GM23338 (cell line): ENCODE measurements around the gene SLC6A19. TPM values are rescaled to one million over a fixed set of nuclear protein-coding genes. Genes with fewer than 3 reads are reported as not detected.
A peak's percentile ranks its signal among the peaks of the same experiment; 100 is the strongest.

Experiments
- ATAC-seq: fragments of 200-7000 bp; cut with Tn5 transposase; 3 replicates; pipeline ENCODE4 v1.9.1; 2020
- DNase-seq: peaks from one replicate; pipeline ENCODE4 v3.0.0-alpha.2; 2015; ENCODE audit warnings: low spot score
- H2AFZ ChIP-seq: fragments of 200-600 bp; sonication (generic); 2 replicates; pipeline ENCODE4 v1.8.0; 2016; ENCODE audit warnings: antibody characterized with exemption, mild to moderate bottlenecking, moderate library complexity
- H3F3A ChIP-seq: fragments of 200-600 bp; sonication (generic); replicated peaks from 2 replicates; pipeline ENCODE4 v1.8.0; 2017; ENCODE audit warnings: antibody characterized with exemption, mixed run types, low read depth
- H3K27ac ChIP-seq: fragments of 200-600 bp; sonication (generic); 2 replicates; pipeline ENCODE4 v1.6.1; 2016; ENCODE audit warnings: low read depth
- H3K27me3 ChIP-seq: fragments of 200-600 bp; sonication (generic); 2 replicates; pipeline ENCODE4 v1.8.0; 2016; ENCODE audit warnings: mild to moderate bottlenecking, mixed run types, moderate library complexity; ENCODE audit not compliant: insufficient read depth
- H3K36me3 ChIP-seq: fragments of 200-600 bp; sonication (generic); 2 replicates; pipeline ENCODE4 v1.8.0; 2016; ENCODE audit warnings: mild to moderate bottlenecking; ENCODE audit not compliant: insufficient read depth
- H3K4me1 ChIP-seq: fragments of 200-600 bp; sonication (generic); 2 replicates; pipeline ENCODE4 v1.8.0; 2016; ENCODE audit warnings: mild to moderate bottlenecking, moderate library complexity; ENCODE audit not compliant: insufficient read depth
- H3K4me2 ChIP-seq: fragments of 200-600 bp; sonication (generic); 2 replicates; pipeline ENCODE4 v1.7.1; 2017; ENCODE audit warnings: mixed run types
- H3K4me3 ChIP-seq: fragments of 200-600 bp; sonication (generic); 2 replicates; pipeline ENCODE4 v1.6.1; 2016; ENCODE audit warnings: mixed run types
- H3K79me2 ChIP-seq: fragments of 200-600 bp; sonication (generic); replicated peaks from 2 replicates; pipeline ENCODE4 v1.8.0; 2017; ENCODE audit warnings: mild to moderate bottlenecking; ENCODE audit not compliant: insufficient read depth
- H3K9me2 ChIP-seq: fragments of 200-600 bp; sonication (generic); 2 replicates; pipeline ENCODE4 v1.8.0; 2017; ENCODE audit not compliant: insufficient read depth
- H4K20me1 ChIP-seq: fragments of 200-600 bp; sonication (generic); replicated peaks from 2 replicates; pipeline ENCODE4 v1.8.0; 2017; ENCODE audit warnings: mild to moderate bottlenecking; ENCODE audit not compliant: insufficient read depth
- H3K27ac Mint-ChIP-seq: 2 replicates; pipeline ENCODE4 v1.8.0; 2020; ENCODE audit warnings: inconsistent platforms, mild to moderate bottlenecking, moderate library complexity, mixed read lengths
- H3K27me3 Mint-ChIP-seq: 3 replicates; pipeline ENCODE4 v1.8.0; 2022; ENCODE audit warnings: low read depth, mild to moderate bottlenecking, moderate library complexity, mixed read lengths, inconsistent platforms; ENCODE audit not compliant: insufficient read depth, poor library complexity
- H3K36me3 Mint-ChIP-seq: 3 replicates; pipeline ENCODE4 v1.8.0; 2021; ENCODE audit warnings: low read depth, mild to moderate bottlenecking, inconsistent platforms, moderate library complexity, mixed read lengths
- H3K4me1 Mint-ChIP-seq: 3 replicates; pipeline ENCODE4 v1.8.0; 2020; ENCODE audit warnings: mild to moderate bottlenecking, inconsistent platforms, mixed read lengths
- H3K4me3 Mint-ChIP-seq: 3 replicates; pipeline ENCODE4 v1.8.0; 2021; ENCODE audit warnings: moderate library complexity, mild to moderate bottlenecking, inconsistent platforms, mixed read lengths
- H3K9me3 Mint-ChIP-seq: 3 replicates; pipeline ENCODE4 v1.8.0; 2020; ENCODE audit warnings: moderate library complexity, mild to moderate bottlenecking, inconsistent platforms, mixed read lengths
- CREB1 ChIP-seq: fragments of 250-450 bp; sonication (Bioruptor Pico); IDR thresholded peaks from 2 replicates; pipeline ENCODE4 v1.5.0; 2020; ENCODE audit warnings: low read depth, mild to moderate bottlenecking, moderate library complexity
- CTCF ChIP-seq, 2 experiments: fragments of 200-600 bp in 1 of 2; sonication (generic) in 1 of 2; conservative IDR thresholded peaks; 2 replicates each; pipeline versions ENCODE4 v1.5.1 to v1.6.1; 2016 to 2017; ENCODE audit warnings: antibody characterized with exemption in 2 of 2, low read depth in 2 of 2, mild to moderate bottlenecking in 2 of 2, moderate library complexity in 1 of 2
- ETS1 ChIP-seq: IDR thresholded peaks from 2 replicates; pipeline ENCODE4 v1.6.1; 2016; ENCODE audit warnings: antibody characterized with exemption
- EZH2 ChIP-seq: fragments of 200-600 bp; sonication (generic); IDR thresholded peaks from one replicate; pipeline ENCODE4 v1.8.0; 2017; ENCODE audit warnings: antibody characterized with exemption, mild to moderate bottlenecking, low read depth; ENCODE audit not compliant: unreplicated experiment
- EZH2phosphoT487 ChIP-seq: fragments of 200-600 bp; sonication (generic); IDR thresholded peaks from one replicate; pipeline ENCODE4 v1.8.1; 2018; ENCODE audit warnings: antibody characterized with exemption; ENCODE audit not compliant: unreplicated experiment
- JUNB ChIP-seq: IDR thresholded peaks from one replicate; pipeline ENCODE4 v1.6.1; 2016; ENCODE audit warnings: antibody characterized with exemption; ENCODE audit not compliant: unreplicated experiment
- NANOG ChIP-seq: IDR thresholded peaks from 2 replicates; pipeline ENCODE4 v1.6.1; 2016; ENCODE audit warnings: antibody characterized with exemption, borderline replicate concordance
- POLR2AphosphoS5 ChIP-seq: IDR thresholded peaks from 2 replicates; pipeline ENCODE4 v1.6.1; 2016; ENCODE audit warnings: antibody characterized with exemption, low read depth
- STAT1 ChIP-seq: IDR thresholded peaks from one replicate; pipeline ENCODE4 v1.6.1; 2016; ENCODE audit warnings: antibody characterized with exemption; ENCODE audit not compliant: unreplicated experiment
- ZNF114 ChIP-seq: fragments of 250-450 bp; sonication (Bioruptor Pico); IDR thresholded peaks from 2 replicates; pipeline ENCODE4 v1.5.0; 2020; ENCODE audit warnings: mild to moderate bottlenecking, moderate library complexity
- ZNF331 ChIP-seq: fragments of 250-450 bp; sonication (Bioruptor Pico); IDR thresholded peaks from 2 replicates; pipeline ENCODE4 v1.5.0; 2020; ENCODE audit warnings: low read depth, mild to moderate bottlenecking, moderate library complexity
- polyA plus RNA-seq: library from polyadenylated mRNA; unstranded; fragments of >200 nt; fragmentation: Nextera tagmentation; extraction: Ambion mirVana; gene quantifications from 2 replicates; pipeline ENCODE4 v1.2.1, GENCODE V29; 2016
- total RNA-seq: library from RNA; depleted of rRNA; stranded (reverse); fragments of >200 nt; shearing (Covaris generic); gene quantifications from 2 replicates; pipeline ENCODE4 v1.2.3, GENCODE V29; 2014
- TF ChIP-seq, protein P1 (sequence below): IDR thresholded peaks from one replicate; pipeline ENCODE4 v1.6.1; 2018; ENCODE audit warnings: antibody characterized with exemption; ENCODE audit not compliant: unreplicated experiment
- TF ChIP-seq, protein P2 (sequence below): fragments of 250-450 bp; sonication (Bioruptor Pico); IDR thresholded peaks from 2 replicates; pipeline ENCODE4 v1.5.0; 2020; ENCODE audit warnings: mild to moderate bottlenecking, moderate library complexity

The SLC6A19 gene
- total and polyA plus RNA-seq, 2 experiments from 2014 or later = not detected

- no peaks in the 10 kb centered on the region for H3F3A ChIP-seq
- TF ChIP-seq CREB1 (CRISPR knock-in tag) (no peak), EZH2 (no peak), ZNF331 (CRISPR knock-in tag) (no peak), ETS1 (no peak), NANOG (no peak), JUNB (no peak), STAT1 (no peak), EZH2phosphoT487 (no peak), POLR2AphosphoS5 (no peak), CTCF (conservative IDR thresholded peaks at IDR 0.05; ENCODE audit: low read depth in 2 of 2) (no peak), ZNF114 (no peak)
- TF ChIP-seq, protein P1, sequence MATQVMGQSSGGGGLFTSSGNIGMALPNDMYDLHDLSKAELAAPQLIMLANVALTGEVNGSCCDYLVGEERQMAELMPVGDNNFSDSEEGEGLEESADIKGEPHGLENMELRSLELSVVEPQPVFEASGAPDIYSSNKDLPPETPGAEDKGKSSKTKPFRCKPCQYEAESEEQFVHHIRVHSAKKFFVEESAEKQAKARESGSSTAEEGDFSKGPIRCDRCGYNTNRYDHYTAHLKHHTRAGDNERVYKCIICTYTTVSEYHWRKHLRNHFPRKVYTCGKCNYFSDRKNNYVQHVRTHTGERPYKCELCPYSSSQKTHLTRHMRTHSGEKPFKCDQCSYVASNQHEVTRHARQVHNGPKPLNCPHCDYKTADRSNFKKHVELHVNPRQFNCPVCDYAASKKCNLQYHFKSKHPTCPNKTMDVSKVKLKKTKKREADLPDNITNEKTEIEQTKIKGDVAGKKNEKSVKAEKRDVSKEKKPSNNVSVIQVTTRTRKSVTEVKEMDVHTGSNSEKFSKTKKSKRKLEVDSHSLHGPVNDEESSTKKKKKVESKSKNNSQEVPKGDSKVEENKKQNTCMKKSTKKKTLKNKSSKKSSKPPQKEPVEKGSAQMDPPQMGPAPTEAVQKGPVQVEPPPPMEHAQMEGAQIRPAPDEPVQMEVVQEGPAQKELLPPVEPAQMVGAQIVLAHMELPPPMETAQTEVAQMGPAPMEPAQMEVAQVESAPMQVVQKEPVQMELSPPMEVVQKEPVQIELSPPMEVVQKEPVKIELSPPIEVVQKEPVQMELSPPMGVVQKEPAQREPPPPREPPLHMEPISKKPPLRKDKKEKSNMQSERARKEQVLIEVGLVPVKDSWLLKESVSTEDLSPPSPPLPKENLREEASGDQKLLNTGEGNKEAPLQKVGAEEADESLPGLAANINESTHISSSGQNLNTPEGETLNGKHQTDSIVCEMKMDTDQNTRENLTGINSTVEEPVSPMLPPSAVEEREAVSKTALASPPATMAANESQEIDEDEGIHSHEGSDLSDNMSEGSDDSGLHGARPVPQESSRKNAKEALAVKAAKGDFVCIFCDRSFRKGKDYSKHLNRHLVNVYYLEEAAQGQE = no peak
- TF ChIP-seq, protein P2, sequence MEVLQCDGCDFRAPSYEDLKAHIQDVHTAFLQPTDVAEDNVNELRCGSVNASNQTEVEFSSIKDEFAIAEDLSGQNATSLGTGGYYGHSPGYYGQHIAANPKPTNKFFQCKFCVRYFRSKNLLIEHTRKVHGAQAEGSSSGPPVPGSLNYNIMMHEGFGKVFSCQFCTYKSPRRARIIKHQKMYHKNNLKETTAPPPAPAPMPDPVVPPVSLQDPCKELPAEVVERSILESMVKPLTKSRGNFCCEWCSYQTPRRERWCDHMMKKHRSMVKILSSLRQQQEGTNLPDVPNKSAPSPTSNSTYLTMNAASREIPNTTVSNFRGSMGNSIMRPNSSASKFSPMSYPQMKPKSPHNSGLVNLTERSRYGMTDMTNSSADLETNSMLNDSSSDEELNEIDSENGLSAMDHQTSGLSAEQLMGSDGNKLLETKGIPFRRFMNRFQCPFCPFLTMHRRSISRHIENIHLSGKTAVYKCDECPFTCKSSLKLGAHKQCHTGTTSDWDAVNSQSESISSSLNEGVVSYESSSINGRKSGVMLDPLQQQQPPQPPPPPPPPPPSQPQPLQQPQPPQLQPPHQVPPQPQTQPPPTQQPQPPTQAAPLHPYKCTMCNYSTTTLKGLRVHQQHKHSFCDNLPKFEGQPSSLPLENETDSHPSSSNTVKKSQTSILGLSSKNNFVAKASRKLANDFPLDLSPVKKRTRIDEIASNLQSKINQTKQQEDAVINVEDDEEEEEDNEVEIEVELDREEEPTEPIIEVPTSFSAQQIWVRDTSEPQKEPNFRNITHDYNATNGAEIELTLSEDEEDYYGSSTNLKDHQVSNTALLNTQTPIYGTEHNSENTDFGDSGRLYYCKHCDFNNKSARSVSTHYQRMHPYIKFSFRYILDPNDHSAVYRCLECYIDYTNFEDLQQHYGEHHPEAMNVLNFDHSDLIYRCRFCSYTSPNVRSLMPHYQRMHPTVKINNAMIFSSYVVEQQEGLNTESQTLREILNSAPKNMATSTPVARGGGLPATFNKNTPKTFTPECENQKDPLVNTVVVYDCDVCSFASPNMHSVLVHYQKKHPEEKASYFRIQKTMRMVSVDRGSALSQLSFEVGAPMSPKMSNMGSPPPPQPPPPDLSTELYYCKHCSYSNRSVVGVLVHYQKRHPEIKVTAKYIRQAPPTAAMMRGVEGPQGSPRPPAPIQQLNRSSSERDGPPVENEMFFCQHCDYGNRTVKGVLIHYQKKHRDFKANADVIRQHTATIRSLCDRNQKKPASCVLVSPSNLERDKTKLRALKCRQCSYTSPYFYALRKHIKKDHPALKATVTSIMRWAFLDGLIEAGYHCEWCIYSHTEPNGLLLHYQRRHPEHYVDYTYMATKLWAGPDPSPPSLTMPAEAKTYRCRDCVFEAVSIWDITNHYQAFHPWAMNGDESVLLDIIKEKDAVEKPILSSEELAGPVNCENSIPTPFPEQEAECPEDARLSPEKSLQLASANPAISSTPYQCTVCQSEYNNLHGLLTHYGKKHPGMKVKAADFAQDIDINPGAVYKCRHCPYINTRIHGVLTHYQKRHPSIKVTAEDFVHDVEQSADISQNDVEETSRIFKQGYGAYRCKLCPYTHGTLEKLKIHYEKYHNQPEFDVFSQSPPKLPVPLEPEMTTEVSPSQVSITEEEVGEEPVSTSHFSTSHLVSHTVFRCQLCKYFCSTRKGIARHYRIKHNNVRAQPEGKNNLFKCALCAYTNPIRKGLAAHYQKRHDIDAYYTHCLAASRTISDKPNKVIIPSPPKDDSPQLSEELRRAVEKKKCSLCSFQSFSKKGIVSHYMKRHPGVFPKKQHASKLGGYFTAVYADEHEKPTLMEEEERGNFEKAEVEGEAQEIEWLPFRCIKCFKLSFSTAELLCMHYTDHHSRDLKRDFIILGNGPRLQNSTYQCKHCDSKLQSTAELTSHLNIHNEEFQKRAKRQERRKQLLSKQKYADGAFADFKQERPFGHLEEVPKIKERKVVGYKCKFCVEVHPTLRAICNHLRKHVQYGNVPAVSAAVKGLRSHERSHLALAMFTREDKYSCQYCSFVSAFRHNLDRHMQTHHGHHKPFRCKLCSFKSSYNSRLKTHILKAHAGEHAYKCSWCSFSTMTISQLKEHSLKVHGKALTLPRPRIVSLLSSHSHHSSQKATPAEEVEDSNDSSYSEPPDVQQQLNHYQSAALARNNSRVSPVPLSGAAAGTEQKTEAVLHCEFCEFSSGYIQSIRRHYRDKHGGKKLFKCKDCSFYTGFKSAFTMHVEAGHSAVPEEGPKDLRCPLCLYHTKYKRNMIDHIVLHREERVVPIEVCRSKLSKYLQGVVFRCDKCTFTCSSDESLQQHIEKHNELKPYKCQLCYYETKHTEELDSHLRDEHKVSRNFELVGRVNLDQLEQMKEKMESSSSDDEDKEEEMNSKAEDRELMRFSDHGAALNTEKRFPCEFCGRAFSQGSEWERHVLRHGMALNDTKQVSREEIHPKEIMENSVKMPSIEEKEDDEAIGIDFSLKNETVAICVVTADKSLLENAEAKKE (CRISPR knock-in tag) = no peak
- H3K4me2 ChIP-seq = no peak overlapping the region
- Mint-ChIP-seq H3K4me1 (peaks cover 2% of the 10 kb centered on the region; the same call in 2 of the 3 replicates), H3K4me3 (no peak overlapping the region), H3K36me3 (no peaks in the 10 kb centered on the region), H3K27ac (peak overlapping the region; percentile 0), H3K27me3 (peaks cover 13% of the 10 kb centered on the region), H3K9me3 (no peaks in the 10 kb centered on the region; the same call in 2 of the 3 replicates)
- H3K4me1 ChIP-seq = no peaks in the 10 kb centered on the region
- no peaks in the 10 kb centered on the region for H3K36me3 ChIP-seq
- H2AFZ ChIP-seq = no peak overlapping the region
- no peak overlapping the region for H3K4me3 ChIP-seq
- no peaks in the 10 kb centered on the region for H3K9me2 ChIP-seq
- ATAC-seq = no peak
- no peaks in the 10 kb centered on the region for H4K20me1 ChIP-seq
- DNase-seq = no peak
- no peak overlapping the region for H3K27ac ChIP-seq
- no peaks in the 10 kb centered on the region for H3K27me3 ChIP-seq
- H3K79me2 ChIP-seq = no peaks in the 10 kb centered on the region
Measured at GRCh38 chr5:1164696-1165630, 36.4 kb upstream of the SLC6A19 start.
